GM23338 (cell line): Measurements from ENCODE around the gene MIPEP.

Experiments used
- EZH2 ChIP-seq: fragments of 200-600 bp; sonication (generic); IDR thresholded peaks from one replicate; pipeline ENCODE4 v1.8.0; 2017; ENCODE audit warnings: antibody characterized with exemption, mild to moderate bottlenecking, low read depth; ENCODE audit not compliant: unreplicated experiment
- EZH2phosphoT487 ChIP-seq: fragments of 200-600 bp; sonication (generic); IDR thresholded peaks from one replicate; pipeline ENCODE4 v1.8.1; 2018; ENCODE audit warnings: antibody characterized with exemption; ENCODE audit not compliant: unreplicated experiment
- JUNB ChIP-seq: IDR thresholded peaks from one replicate; pipeline ENCODE4 v1.6.1; 2016; ENCODE audit warnings: antibody characterized with exemption; ENCODE audit not compliant: unreplicated experiment
- POLR2AphosphoS5 ChIP-seq: IDR thresholded peaks from 2 replicates; pipeline ENCODE4 v1.6.1; 2016; ENCODE audit warnings: antibody characterized with exemption, low read depth
- TF ChIP-seq, protein P1 (sequence below), 2 experiments: fragments of 200-600 bp in 1 of 2; sonication (generic) in 1 of 2; conservative IDR thresholded peaks; 2 replicates each; pipeline versions ENCODE4 v1.5.1 to v1.6.1; 2016 to 2017; ENCODE audit warnings: antibody characterized with exemption in 2 of 2, low read depth in 2 of 2, mild to moderate bottlenecking in 2 of 2, moderate library complexity in 1 of 2
- TF ChIP-seq, protein P2 (sequence below): IDR thresholded peaks from one replicate; pipeline ENCODE4 v1.6.1; 2018; ENCODE audit warnings: antibody characterized with exemption; ENCODE audit not compliant: unreplicated experiment
- TF ChIP-seq, protein P3 (sequence below): IDR thresholded peaks from 2 replicates; pipeline ENCODE4 v1.6.1; 2016; ENCODE audit warnings: antibody characterized with exemption

DNA sequence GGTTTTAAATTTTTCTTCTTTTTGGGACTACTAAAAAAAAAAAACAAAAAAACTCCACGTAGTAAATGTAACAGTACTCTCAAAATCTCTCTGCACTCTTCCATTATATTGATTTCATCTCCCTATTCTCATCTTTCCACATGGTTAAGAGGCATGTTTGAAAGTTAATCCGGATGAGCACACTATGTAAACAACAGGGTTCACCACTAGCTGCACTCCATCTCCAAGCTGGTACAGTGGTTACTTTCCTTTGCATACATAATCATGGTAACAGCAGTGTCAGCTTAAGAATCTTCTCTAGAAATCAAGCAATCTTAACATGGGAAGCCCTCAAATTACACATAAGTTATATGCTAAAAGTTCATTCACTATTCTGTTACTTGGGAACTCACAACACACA lies 92.6 kb downstream of the MIPEP start:
- TF ChIP-seq, protein P1, sequence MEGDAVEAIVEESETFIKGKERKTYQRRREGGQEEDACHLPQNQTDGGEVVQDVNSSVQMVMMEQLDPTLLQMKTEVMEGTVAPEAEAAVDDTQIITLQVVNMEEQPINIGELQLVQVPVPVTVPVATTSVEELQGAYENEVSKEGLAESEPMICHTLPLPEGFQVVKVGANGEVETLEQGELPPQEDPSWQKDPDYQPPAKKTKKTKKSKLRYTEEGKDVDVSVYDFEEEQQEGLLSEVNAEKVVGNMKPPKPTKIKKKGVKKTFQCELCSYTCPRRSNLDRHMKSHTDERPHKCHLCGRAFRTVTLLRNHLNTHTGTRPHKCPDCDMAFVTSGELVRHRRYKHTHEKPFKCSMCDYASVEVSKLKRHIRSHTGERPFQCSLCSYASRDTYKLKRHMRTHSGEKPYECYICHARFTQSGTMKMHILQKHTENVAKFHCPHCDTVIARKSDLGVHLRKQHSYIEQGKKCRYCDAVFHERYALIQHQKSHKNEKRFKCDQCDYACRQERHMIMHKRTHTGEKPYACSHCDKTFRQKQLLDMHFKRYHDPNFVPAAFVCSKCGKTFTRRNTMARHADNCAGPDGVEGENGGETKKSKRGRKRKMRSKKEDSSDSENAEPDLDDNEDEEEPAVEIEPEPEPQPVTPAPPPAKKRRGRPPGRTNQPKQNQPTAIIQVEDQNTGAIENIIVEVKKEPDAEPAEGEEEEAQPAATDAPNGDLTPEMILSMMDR (conservative IDR thresholded peaks at IDR 0.05; ENCODE audit: low read depth in 2 of 2) = no peak
- TF ChIP-seq EZH2 (no peak), JUNB (no peak), EZH2phosphoT487 (no peak), POLR2AphosphoS5 (no peak)
- TF ChIP-seq, protein P2, sequence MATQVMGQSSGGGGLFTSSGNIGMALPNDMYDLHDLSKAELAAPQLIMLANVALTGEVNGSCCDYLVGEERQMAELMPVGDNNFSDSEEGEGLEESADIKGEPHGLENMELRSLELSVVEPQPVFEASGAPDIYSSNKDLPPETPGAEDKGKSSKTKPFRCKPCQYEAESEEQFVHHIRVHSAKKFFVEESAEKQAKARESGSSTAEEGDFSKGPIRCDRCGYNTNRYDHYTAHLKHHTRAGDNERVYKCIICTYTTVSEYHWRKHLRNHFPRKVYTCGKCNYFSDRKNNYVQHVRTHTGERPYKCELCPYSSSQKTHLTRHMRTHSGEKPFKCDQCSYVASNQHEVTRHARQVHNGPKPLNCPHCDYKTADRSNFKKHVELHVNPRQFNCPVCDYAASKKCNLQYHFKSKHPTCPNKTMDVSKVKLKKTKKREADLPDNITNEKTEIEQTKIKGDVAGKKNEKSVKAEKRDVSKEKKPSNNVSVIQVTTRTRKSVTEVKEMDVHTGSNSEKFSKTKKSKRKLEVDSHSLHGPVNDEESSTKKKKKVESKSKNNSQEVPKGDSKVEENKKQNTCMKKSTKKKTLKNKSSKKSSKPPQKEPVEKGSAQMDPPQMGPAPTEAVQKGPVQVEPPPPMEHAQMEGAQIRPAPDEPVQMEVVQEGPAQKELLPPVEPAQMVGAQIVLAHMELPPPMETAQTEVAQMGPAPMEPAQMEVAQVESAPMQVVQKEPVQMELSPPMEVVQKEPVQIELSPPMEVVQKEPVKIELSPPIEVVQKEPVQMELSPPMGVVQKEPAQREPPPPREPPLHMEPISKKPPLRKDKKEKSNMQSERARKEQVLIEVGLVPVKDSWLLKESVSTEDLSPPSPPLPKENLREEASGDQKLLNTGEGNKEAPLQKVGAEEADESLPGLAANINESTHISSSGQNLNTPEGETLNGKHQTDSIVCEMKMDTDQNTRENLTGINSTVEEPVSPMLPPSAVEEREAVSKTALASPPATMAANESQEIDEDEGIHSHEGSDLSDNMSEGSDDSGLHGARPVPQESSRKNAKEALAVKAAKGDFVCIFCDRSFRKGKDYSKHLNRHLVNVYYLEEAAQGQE = no peak
- TF ChIP-seq, protein P3, sequence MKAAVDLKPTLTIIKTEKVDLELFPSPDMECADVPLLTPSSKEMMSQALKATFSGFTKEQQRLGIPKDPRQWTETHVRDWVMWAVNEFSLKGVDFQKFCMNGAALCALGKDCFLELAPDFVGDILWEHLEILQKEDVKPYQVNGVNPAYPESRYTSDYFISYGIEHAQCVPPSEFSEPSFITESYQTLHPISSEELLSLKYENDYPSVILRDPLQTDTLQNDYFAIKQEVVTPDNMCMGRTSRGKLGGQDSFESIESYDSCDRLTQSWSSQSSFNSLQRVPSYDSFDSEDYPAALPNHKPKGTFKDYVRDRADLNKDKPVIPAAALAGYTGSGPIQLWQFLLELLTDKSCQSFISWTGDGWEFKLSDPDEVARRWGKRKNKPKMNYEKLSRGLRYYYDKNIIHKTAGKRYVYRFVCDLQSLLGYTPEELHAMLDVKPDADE = no peak
